ENCODE measurements around the gene CAMKMT. TPM values are rescaled to one million over a fixed set of nuclear protein-coding genes. Genes with fewer than 3 reads are reported as not detected.

CAMKMT gene
- total RNA-seq, 2 experiments from 2014 or later = 12.1 to 14.1 TPM

GRCh38 chr2:44480068-44480467 lies 118.3 kb downstream of the CAMKMT start:
- CTCF ChIA-PET = interaction anchor here (0.6 to 4.0 kb wide), 127 partner anchors 10 to 1030 kb away, joined by 3 to 100 read pairs (median 5); partner anchors contain the start of genes CAMKMT and PREPL
- Mint-ChIP-seq H3K27ac (no peak overlapping the region), H3K27me3 (no peaks in the 10 kb centered on the region), H3K9me3 (no peaks in the 10 kb centered on the region), H3K4me3 (no peak overlapping the region), H3K4me1 (ENCODE audit: low read depth) (peaks cover 8% of the 10 kb centered on the region), H3K36me3 (ENCODE audit: low read depth) (no peaks in the 10 kb centered on the region)
- DNase-seq (no peak), ATAC-seq (no peak)
- POLR2A ChIA-PET = interaction anchor here (0.6 to 0.7 kb wide), 2 partner anchors 772 to 1200 kb away, joined by 3 read pairs; no protein-coding TSS in a partner anchor
- intact Hi-C loops (cut with micrococcal nuclease) = no loop called here
- TF ChIP-seq CTCF (IDR thresholded peaks at IDR 0.05) = no peak

GRCh38 chr2:44487052-44487451 lies 125.3 kb downstream of the CAMKMT start:
- DNase-seq (no peak), ATAC-seq (no peak)
- intact Hi-C loops (cut with micrococcal nuclease) = no loop called here
- Mint-ChIP-seq H3K4me1 (ENCODE audit: low read depth) (no peaks in the 10 kb centered on the region), H3K36me3 (ENCODE audit: low read depth) (no peaks in the 10 kb centered on the region), H3K27me3 (no peaks in the 10 kb centered on the region), H3K27ac (no peak overlapping the region), H3K4me3 (no peak overlapping the region), H3K9me3 (no peaks in the 10 kb centered on the region)
- CTCF ChIA-PET = interaction anchor here (1.0 kb wide), 1 partner anchor 9 kb away, joined by 3 read pairs; no protein-coding TSS in a partner anchor
- no peak for TF ChIP-seq CTCF (IDR thresholded peaks at IDR 0.05)
- POLR2A ChIA-PET = no interaction called here

- POLR2A ChIA-PET = interaction anchor here (0.8 kb wide), 1 partner anchor 43 kb away, joined by 3 read pairs; no protein-coding TSS in a partner anchor
- no peaks in the 10 kb centered on the region for H3K9me3 Mint-ChIP-seq
Observed at GRCh38 chr2:44490726-44491125, 129.0 kb downstream of the CAMKMT start.

GRCh38 chr2:44494006-44494405 lies 132.3 kb downstream of the CAMKMT start:
- POLR2A ChIA-PET = no interaction called here
- no peak overlapping the region for H3K4me3 Mint-ChIP-seq
- H3K9me3 Mint-ChIP-seq = no peaks in the 10 kb centered on the region
- no peaks in the 10 kb centered on the region for H3K36me3 Mint-ChIP-seq (ENCODE audit: low read depth)
- DNase-seq (no peak), ATAC-seq (no peak)
- no peaks in the 10 kb centered on the region for H3K4me1 Mint-ChIP-seq (ENCODE audit: low read depth)
- intact Hi-C loops (cut with micrococcal nuclease) = no loop called here
- H3K27ac Mint-ChIP-seq = no peak overlapping the region
- TF ChIP-seq CTCF (IDR thresholded peaks at IDR 0.05) = no peak
- no peaks in the 10 kb centered on the region for H3K27me3 Mint-ChIP-seq
- CTCF ChIA-PET = interaction anchor here (7.8 kb wide), 1 partner anchor 14 kb away, joined by 48 read pairs; no protein-coding TSS in a partner anchor

More at GRCh38 chr2:44490726-44491125, 129.0 kb downstream of the CAMKMT start:
- TF ChIP-seq CTCF (IDR thresholded peaks at IDR 0.05) = no peak
- CTCF ChIA-PET = interaction anchor here (2.4 kb wide), 1 partner anchor 11 kb away, joined by 23 read pairs; no protein-coding TSS in a partner anchor
- Mint-ChIP-seq H3K4me1 (ENCODE audit: low read depth) (no peaks in the 10 kb centered on the region), H3K4me3 (no peak overlapping the region), H3K27ac (no peak overlapping the region), H3K27me3 (no peaks in the 10 kb centered on the region), H3K36me3 (ENCODE audit: low read depth) (no peaks in the 10 kb centered on the region)
- intact Hi-C loops (cut with micrococcal nuclease) = no loop called here
- DNase-seq (no peak), ATAC-seq (no peak)

GRCh38 chr2:44495035-44495434 lies 133.3 kb downstream of the CAMKMT start:
- intact Hi-C loops (cut with micrococcal nuclease) = no loop called here

More at GRCh38 chr2:44495035-44495434, 133.3 kb downstream of the CAMKMT start:
- DNase-seq = no peak
- no peak overlapping the region for H3K4me3 Mint-ChIP-seq
- ChIA-PET CTCF (interaction anchor here (1.0 to 7.8 kb wide), 2 partner anchors 15 to 21 kb away, joined by 3 to 48 read pairs; no protein-coding TSS in a partner anchor), POLR2A (no interaction called here)
- H3K36me3 Mint-ChIP-seq (ENCODE audit: low read depth) = no peaks in the 10 kb centered on the region
- no peaks in the 10 kb centered on the region for H3K9me3 Mint-ChIP-seq
- TF ChIP-seq CTCF (IDR thresholded peaks at IDR 0.05) = no peak
- H3K27me3 Mint-ChIP-seq = no peaks in the 10 kb centered on the region
- ATAC-seq = no peak
- H3K27ac Mint-ChIP-seq = no peak overlapping the region
- H3K4me1 Mint-ChIP-seq (ENCODE audit: low read depth) = no peaks in the 10 kb centered on the region

Data from activated CD8-positive, alpha-beta T cell treated with anti-CD3 and anti-CD28 coated beads for 36 hours (primary cell).